Dermis blood vessel endothelial cell (primary cell): ENCODE measurements around the gene TRAPPC8. TPM values are rescaled to one million over a fixed set of nuclear protein-coding genes. Genes with fewer than 3 reads are reported as not detected.
"Not testable (repeated sequence)": the region's sequence is repeated elsewhere in the genome, so short reads cannot be mapped to it uniquely, and the experiment has no call there.

Source experiments
- DNase-seq: peaks from one replicate; pipeline ENCODE4 v3.0.0; 2010
- total RNA-seq: library from RNA; depleted of rRNA; stranded (reverse); fragments of >200 nt; gene quantifications from 2 replicates; pipeline ENCODE4 v1.2.3, GENCODE V29; 2014

Gene TRAPPC8
- 62.8 and 79.9 TPM in 2 replicates for total RNA-seq

GRCh38 chr18:31942999-31943877 lies at the start of gene TRAPPC8:
Gene TRAPPC8, minus strand, starts transcription at chr18:31943128. Its CDS starts 364 bp downstream, at chr18:31942764.
- DNase-seq = peak; percentile 99

GRCh38 chr18:31990823-31991222 lies 47.9 kb upstream of the TRAPPC8 start:
- no peak for DNase-seq

GRCh38 chr18:31983976-31984375 lies 41.0 kb upstream of the TRAPPC8 start:
- no peak for DNase-seq

- peak; percentile 19 for DNase-seq
These were observed 40.1 kb upstream of the TRAPPC8 start for GRCh38 chr18:31983020-31983419.

- DNase-seq = no peak
These were observed 37.9 kb upstream of the TRAPPC8 start for GRCh38 chr18:31980863-31981262.

- peak; percentile 21 for DNase-seq
These were observed 36.8 kb upstream of the TRAPPC8 start for GRCh38 chr18:31979714-31980113.

GRCh38 chr18:31978616-31979015 lies 35.7 kb upstream of the TRAPPC8 start:
- DNase-seq = no peak

- peak; percentile 72 for DNase-seq
These were observed 34.4 kb upstream of the TRAPPC8 start for GRCh38 chr18:31977270-31977872.

- no peak for DNase-seq
These were observed 33.3 kb upstream of the TRAPPC8 start for GRCh38 chr18:31976242-31976641.

- DNase-seq = no peak
These were observed 31.1 kb upstream of the TRAPPC8 start for GRCh38 chr18:31973929-31974546.

GRCh38 chr18:31970617-31971016 lies 27.7 kb upstream of the TRAPPC8 start:
- DNase-seq = no peak

GRCh38 chr18:31965316-31965970 lies 22.5 kb upstream of the TRAPPC8 start:
- DNase-seq = no peak

- no peak for DNase-seq
These were observed 14.8 kb upstream of the TRAPPC8 start for GRCh38 chr18:31957728-31958127.

GRCh38 chr18:31954349-31954748 lies 11.4 kb upstream of the TRAPPC8 start:
- no peak for DNase-seq

- DNase-seq = not testable (repeated sequence)
These were observed 10.8 kb upstream of the TRAPPC8 start for GRCh38 chr18:31953699-31954098.

- no peak for DNase-seq
These were observed 9.3 kb upstream of the TRAPPC8 start for GRCh38 chr18:31952223-31952622.

GRCh38 chr18:31950583-31950982 lies 7.7 kb upstream of the TRAPPC8 start:
- no peak for DNase-seq

GRCh38 chr18:31948349-31948748 lies 5.4 kb upstream of the TRAPPC8 start:
- not testable (repeated sequence) for DNase-seq

GRCh38 chr18:31946305-31947046 lies 3.5 kb upstream of the TRAPPC8 start:
- DNase-seq = no peak

- peak; percentile 14 for DNase-seq
These were observed 1.2 kb upstream of the TRAPPC8 start for GRCh38 chr18:31943878-31944816.
